Raji (cell line): ENCODE measurements around the gene RORC.

Experiments used
- POLR2A ChIP-seq: IDR thresholded peaks from 2 replicates; pipeline ENCODE4 v1.6.1; 2011; ENCODE audit warnings: low read depth, low read length, control low read depth; ENCODE audit not compliant: insufficient read depth

RORC gene

GRCh38 chr1:151831605-151832004 lies at the start of gene RORC:
RORC (minus strand) TSS chr1:151831802; CDS start chr1:151831764, 38 bp downstream.
- no peak for TF ChIP-seq POLR2A

GRCh38 chr1:151875419-151876097 lies 44.0 kb upstream of the RORC start:
- TF ChIP-seq POLR2A = no peak

- TF ChIP-seq POLR2A = no peak
These were observed 39.9 kb upstream of the RORC start for GRCh38 chr1:151871284-151872030.

- TF ChIP-seq POLR2A = no peak
These were observed 36.9 kb upstream of the RORC start for GRCh38 chr1:151868486-151868885.

GRCh38 chr1:151867765-151868411 lies 36.3 kb upstream of the RORC start:
- no peak for TF ChIP-seq POLR2A

- TF ChIP-seq POLR2A = no peak
These were observed 35.7 kb upstream of the RORC start for GRCh38 chr1:151867321-151867720.

GRCh38 chr1:151864411-151864810 lies 32.8 kb upstream of the RORC start:
- TF ChIP-seq POLR2A = no peak

GRCh38 chr1:151862604-151863003 lies 31.0 kb upstream of the RORC start:
- no peak for TF ChIP-seq POLR2A

- no peak for TF ChIP-seq POLR2A
These were observed 29.0 kb upstream of the RORC start for GRCh38 chr1:151860504-151861187.

GRCh38 chr1:151859891-151860293 lies 28.3 kb upstream of the RORC start:
- no peak for TF ChIP-seq POLR2A

- TF ChIP-seq POLR2A = no peak
These were observed 27.5 kb upstream of the RORC start for GRCh38 chr1:151858886-151859665.

GRCh38 chr1:151858030-151858746 lies 26.6 kb upstream of the RORC start:
- no peak for TF ChIP-seq POLR2A

GRCh38 chr1:151855933-151856332 lies 24.3 kb upstream of the RORC start:
- TF ChIP-seq POLR2A = no peak

- TF ChIP-seq POLR2A = no peak
These were observed 23.1 kb upstream of the RORC start for GRCh38 chr1:151854658-151855057.
